Activated T-cell treated with anti-CD3 and anti-CD28 coated beads for 4 hours (primary cell): ENCODE measurements around the gene NEK3.
"Not testable (repeated sequence)": the region's sequence is repeated elsewhere in the genome, so short reads cannot be mapped to it uniquely, and the experiment has no call there.

Source experiments
- DNase-seq: peaks from one replicate; pipeline ENCODE4 v3.0.0-alpha.2; 2020

Gene NEK3

DNA sequence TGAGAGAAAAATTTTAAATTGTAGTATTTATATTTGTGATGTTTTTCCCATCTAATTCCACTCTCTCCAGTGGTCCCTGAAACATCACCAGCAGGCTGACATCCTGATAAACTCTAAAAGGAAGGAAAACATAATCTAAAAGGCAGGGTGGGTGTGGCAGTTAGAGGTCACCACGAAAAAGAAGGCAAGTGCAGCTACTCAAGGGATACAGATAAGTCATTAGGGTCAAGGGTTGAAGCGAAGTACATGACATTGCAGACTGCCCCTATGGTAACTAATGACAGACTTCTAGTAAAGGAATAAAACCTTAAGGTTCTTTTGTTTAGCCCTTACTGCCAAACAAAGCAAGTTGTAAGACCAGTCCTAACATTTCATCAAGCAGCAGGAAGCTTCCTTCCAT, 6.0 kb upstream of the NEK3 start:
- no peak for DNase-seq

DNA sequence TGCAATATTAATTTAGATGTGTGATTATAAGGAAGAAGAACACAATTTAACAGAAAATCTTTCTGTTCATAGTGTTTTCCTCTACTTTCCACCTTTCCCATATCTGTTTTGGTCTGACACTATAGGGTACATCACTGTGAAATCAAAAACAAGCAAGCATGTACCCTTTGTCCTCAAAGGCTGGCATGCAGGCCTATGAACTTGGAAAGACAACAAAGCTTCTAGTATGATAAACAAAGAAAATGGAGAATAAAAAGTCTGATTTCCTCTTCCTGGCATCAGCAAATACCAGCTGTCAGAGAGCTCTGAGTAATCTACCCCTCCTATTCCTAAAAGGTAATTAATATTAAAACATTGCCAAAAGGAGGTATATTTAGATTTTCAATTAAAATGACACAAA, 5.6 kb upstream of the NEK3 start:
- no peak for DNase-seq

DNA sequence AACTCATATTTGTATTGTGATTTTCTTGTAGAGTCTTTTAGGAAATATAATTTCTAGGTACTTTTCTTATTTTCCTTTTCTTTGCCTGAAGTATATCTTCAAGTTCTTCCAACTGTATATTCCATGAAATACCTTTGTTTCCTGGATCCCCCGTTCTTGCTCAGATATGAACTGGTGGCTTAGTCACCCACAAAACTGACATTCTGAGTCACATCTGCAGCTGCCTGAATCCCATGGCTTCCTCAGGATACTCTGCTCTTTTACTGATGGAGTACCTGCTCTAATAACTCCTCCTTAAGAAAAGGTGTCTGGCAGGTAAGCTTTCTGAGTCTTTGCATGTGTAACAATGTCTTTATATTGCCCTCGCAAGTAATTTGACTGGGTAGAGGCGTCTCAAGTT, 4.5 kb upstream of the NEK3 start:
- not testable (repeated sequence) for DNase-seq

DNA sequence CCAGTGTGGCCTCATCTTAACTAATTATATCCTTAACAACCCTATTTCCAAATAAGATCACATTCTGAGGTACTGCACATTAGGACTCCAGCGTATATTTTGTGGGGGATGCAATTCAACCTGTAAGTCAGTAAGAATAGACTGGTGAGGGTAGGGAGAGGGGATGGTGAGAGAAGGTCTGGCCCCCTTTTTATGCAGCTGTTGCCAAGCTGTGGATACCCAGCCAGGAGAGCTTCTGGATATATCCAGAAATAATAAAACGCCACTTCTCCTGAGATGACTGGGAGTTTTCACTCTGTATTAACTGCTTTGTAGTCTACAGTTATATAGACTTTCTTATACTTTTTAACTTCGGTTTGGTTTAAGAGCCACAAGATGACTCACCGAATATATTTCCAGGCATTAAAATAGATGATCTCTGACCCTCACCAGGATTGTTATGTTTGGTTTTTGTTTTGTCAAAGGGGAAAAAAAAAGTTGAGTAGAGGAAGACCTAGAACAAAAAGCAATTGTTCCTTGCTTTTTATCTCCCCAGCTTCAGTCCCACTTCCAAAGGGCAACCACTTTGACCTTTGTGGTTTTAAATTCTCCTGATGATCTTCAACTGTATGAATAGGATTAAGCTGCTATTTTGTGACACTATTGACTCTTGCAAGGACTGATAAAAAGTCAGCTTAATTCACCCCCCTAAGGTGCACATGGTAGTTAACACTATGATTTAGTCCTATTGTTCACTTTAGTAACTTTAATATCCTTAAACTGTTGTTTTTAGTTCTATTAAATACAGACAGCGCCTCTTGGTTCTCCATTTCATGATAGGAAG, 3.1 kb upstream of the NEK3 start:
- DNase-seq, result no peak

DNA sequence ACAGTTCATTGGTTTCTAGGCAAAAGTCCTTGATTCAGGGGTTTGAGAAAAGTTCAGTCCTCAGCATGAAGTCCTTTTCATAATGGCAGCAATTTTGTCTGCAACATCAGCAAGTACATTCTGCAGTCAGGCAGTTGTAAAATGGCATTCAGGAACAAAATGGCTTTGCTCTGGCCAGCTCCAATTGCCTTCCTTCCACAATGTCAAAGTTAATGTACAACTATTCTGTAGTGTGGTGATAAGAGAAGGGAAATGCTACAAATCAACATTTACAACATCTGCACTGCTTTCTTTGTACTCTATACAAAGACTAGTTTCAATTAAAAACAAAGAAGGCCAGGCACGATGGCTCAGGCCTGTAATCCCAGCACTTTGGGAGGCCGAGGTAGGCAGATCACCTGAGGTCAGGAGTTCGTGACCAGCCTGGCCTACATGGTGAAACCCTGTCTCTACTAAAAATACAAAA, 1.8 kb upstream of the NEK3 start:
- DNase-seq, result no peak

DNA sequence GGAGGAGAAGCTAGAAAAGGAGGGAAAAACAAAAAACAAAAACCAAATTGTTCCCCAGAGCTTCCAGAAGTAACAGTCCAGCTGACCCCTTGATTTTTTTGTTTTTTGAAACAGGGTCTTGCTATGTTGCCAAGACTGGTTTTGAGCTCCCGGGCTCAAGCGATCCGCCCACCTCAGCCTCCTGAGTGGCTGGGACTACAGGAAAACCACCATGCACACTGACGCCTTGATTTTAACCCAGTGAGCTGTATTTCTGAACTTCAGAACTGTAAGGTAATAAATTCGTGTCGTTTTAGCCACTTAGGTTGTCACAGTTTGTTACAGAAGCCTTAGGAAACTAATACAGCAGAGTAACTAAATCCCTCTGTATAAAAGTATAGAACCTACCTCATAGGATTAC, 1.1 kb upstream of the NEK3 start:
- no peak for DNase-seq

DNA sequence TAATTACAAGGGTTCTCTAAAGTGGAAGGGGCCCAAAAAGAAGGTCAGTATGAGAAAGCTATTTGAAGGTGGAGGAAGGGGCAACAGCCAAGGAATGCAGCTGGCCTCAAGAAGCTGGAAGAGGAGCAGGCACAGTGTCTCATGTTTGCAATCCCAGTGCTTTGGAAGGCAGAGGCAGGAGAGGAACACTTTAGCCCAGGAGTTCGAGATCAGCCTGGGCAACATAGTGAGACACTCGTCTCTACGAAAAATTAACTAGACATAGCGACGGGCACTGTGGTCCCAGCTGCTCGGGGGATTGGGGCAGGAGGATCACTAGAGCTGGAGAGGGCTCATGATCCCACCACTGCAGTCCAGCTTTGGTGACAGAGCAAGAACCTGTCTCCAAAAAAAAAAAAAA, 656 bp upstream of the NEK3 start:
- DNase-seq, result no peak

DNA sequence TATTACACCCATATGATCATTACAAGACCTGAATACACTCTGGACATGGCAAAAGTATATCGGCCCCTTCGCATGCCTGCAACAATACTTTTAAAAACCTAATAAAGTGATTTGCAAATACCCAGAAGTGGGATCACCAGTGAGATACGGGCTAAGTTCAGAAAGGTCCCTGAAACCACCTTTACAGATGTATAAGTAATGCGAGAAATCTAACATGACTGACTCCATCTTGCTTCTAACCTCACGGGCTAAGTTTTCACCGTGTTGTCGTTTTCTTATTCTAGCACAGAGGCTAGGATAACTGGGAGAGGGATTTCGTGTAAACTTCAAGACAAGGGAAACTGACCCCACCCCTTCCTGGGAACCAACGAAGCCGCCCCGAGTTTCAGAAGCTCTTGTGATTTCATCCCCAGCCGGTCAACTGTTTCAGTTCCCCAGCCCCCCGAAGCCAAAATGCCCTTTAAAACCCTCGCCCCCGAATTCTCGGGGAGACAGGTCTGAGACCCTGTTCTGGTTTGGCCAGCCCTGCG, 703 bp downstream of the NEK3 start:
- DNase-seq, result no peak

DNA sequence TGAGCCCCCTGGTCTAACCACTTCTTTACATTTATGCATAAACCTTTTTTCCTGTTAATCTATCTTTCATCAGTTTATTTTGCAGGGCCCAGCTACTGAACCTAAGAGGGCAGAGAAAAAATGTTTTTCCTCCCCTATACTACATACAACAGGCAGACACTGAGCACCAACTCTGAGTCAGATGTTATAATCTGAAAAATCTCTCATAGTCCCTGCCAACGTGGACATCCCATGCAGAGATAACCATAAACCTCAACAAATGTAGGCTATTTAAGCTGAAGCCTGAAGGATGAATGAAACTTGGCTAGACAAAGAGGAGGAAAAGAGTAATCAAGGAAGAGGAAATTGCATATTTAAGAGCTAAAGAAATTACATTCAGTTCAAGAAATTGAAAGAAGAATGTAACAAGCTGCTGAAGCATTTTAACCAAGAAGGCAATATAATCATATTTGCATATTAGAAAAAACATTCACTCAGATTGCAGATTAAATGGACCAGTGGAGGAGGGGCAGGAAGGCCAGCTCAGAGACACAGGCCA, 2.6 kb downstream of the NEK3 start:
- no peak for DNase-seq

DNA sequence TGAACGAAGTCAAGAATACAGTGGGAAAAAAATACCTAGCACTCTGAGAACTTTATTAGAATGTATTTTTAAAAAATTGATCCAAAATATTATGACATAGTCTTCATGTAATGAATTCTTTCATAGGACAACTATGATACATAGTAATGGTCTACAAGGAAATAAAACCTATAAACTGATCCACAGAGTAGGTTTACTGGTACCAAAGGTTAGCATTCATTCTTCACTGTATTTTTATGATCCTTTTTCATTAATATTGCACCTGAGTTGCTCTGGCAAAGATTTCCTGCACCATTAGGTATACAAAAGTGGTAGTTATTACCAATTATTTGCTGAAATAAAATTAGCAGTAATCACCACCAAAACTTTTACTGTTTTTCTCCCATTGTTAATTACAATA, 4.2 kb downstream of the NEK3 start:
- DNase-seq, result no peak

DNA sequence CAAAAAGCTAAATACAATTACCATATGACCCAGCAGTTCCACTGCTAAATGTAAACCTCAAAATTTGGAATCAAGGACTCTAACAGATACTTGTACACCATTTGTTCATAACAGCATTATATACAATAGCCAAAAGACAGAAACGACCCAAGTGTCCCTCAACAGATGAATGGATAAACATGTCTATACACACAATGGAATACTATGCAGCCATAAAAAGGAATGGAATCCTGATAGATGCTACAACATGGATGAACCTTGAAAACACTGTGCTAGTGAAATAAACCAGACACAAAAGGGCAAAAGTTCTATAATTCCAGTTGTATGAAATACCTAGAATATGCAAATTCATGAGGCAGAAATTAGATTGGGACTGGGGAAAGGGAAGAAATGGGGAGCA, 12.2 kb downstream of the NEK3 start:
- DNase-seq, result no peak

DNA sequence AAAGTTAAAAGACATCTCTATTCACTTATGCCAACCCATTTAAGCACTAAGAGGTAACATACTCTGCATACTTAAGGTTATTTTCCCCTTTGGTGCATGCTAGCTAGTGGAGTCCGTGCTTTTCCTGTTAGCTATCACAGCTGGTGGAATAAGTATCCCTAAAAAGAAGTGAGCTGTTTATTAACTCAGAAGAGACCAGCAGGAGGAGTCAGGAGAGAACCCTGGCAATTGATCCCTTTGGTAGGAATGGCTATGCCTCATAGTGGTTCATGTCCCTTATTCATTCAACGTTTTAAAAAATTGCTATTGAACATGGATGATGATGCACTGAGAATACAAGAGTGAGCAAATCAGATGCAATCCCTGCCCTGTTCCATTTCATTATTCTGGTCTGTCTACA, 18.1 kb downstream of the NEK3 start:
- DNase-seq, result no peak

DNA sequence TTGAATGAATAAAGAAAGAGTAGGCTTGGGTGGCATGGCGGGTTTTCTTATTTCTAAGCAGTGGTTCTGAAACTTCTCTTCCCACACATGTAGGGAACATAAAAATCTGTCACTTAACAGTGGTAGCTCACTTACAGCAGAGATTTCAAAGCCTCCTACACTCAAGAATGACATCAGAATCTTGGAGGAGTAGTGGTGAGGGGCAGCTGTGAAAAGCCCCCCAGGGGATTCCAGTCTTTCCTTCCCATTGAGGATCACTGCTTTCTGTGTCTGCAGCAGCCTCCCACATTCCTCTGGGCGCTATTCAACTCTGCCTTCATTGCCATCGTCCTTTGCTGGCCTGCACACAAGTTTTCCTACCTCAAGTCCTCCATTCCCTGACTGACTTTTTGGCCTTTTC, 21.9 kb downstream of the NEK3 start:
- no peak for DNase-seq

DNA sequence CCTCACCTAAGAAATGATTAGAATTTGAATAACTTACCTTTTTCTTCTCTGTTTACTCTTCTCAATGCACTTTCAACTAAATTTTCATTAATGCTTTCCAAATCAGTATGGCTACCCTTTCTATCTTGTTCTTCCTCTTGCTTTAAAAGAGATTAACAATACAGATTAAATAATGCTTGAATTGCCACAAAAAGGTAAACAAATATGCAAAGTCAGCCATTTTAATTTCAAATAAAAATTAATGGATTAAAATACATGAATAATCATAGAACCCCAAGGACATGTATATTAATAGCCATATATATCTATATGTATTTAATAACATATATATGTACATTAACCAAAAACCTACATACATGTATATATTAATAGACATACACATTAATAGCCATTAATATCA, 22.6 kb downstream of the NEK3 start:
- DNase-seq, result no peak

DNA sequence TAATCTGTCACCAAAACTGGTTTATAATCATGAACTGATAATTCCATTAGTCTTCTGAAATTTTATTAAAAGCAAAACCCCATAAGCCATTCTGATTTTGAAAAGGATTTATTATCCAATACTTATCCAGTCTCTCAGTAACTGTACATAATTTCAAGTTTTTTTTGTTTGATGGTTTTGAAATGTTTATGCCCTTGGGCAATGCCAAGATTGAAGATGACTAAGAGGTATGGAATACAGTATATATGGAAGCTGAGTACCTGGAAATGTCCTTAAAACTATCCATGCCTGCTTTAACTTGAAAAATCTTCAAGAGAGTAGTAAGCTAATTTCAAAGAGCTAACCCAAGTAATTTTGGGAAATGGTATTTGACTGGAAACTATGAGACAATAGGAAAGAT, 28.8 kb downstream of the NEK3 start:
- no peak for DNase-seq

DNA sequence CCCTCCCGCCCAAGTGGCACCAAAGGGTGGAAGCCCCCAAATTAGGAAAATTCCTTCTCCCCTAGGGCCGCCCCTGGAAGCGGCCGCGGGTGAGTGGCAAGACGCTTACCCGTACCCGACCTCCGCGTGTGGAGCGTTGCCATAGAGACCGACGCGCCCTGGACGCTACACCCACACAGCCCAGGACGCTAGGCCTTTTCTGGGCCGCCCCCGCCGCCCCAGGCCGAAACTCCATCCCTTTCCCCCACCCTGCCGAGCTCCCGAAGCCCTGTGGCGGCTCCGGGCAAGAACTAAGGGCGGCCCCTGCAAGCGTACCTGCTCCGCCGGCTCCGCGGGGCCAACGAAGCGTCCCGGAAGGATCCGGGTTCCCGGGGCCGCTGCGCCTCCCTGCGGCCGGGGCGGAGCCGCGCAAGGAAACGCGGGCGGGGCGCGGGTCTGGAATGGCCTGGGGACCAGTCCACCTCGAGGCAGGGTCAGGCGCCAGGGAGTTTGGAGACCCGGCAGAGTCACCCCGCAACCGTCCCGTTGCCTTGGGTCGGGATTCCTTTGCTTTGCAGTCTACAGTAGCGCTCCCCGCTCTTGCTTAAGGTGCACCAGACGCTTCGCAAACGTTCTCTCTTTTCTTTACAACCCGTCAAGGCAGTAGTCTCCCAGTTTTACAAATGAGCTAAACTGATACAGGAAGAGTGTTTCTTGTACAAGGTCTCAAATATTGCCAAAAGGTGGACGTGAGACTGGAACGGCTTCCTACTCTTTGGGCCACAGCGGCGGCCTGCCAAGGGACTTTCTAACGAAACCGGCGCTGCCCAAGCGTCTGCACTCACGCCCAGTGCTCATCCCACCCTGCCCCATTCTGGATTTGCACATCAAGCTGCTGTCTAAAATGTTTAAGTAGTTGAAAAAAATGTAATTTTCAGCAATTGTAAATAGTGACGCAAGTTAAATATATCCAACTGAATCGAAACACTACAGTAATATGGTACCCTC, 30.4 kb downstream of the NEK3 start, which contains the start of gene NEK5:
NEK5 (minus strand) TSS at position 360 of the 987 bp plus-strand sequence. CDS start 1,591 bp downstream, outside the sequence.
- peak; percentile 19 for DNase-seq

DNA sequence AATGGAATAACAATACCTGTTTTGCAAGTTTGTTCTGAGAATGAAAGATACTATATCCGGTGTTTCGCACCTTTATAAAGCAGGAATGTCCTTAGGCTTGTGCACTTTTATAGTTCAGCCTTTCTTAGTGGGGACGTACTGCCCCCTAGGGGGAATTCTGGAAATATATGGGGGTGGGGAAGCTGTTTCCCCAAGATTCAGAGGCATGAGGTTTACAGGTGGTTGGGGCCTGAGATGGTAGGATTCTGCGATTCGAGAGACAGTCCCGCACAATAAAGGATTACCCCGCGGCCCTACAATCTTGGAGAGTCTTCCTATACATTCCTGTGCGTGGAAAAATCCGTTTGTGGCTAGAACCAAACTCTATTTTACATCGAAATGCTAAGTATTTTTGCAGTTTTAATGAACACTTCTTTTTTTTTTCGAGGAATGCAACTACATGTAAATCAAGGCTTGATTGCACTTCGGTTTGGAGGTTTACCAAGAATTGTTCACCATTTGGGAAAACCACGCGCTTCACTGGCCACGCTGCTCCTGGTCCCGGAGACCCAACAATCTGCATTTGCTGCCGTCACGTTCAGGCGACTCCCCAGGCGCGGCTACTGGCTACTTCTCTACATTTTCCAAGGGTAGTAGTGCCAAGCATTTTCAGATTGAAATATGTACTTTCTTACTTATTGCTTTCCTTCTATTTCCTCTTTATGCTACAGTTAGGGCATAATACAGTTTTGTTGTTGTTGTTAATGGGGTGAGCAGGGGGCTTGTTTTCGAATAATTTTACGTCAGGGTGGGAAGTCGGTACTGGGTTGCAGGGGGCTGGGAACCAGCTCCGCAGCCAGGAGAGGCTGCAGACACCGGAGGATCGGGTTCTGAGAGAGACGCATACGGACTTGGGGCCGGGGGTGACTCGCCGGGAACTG, 31.4 kb downstream of the NEK3 start:
- peak; percentile 44 for DNase-seq

DNA sequence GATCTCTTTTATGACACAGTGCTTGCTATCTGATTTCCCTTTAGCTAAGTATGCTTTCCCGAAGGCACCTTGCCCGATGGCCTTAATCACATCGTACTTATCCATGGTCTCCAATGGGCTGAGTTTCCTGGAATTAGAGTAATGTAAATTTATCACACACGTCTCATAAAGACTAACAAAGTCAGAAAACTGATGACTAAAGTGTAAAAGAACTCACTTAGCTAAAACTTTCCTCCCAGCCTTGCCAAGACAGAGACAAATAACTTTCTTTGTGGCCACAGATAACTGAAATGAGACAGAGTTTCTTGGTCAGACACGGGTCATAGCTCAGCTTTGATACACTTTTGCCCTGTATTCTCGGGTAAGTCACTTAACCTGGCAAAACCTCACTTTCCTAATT, 32.0 kb downstream of the NEK3 start:
- no peak for DNase-seq

DNA sequence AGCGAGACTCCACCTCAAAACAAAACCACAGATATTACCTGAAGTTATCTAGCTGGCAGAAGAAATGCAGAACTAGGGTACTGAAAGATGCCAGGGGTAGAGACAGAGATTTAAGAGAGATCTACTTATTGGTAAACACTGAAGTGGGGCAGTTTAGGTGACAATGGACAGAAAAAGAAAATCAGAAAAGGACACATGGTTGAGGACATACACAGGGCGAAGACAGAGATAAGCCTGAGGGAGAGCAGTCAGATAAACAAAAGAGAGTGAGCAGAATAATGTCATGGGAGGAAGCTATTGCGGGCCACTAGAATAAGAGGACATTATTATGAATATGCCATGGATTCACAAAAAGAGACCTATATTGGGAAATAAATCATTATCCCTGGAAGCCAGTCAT, 33.9 kb downstream of the NEK3 start:
- no peak for DNase-seq

DNA sequence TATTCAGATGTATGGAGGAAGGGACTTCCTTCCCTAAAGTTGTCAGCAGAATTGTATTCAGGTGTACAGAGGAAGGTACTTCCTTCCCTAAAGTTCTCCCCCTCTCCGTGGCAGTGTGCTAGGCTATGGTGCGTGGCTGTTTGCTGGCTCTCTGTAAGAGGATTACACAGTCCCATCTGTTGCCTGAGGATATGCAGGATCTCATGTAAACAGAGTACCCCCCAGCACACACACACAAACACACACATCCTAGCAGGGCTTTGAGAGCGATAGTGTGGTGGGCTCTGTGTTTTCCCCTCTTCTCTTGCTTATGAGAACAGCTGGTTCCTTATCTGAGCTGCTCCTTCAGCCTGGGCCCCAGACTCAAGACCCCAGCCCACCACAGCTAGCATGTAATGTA, 40.8 kb downstream of the NEK3 start:
- DNase-seq, result no peak

DNA sequence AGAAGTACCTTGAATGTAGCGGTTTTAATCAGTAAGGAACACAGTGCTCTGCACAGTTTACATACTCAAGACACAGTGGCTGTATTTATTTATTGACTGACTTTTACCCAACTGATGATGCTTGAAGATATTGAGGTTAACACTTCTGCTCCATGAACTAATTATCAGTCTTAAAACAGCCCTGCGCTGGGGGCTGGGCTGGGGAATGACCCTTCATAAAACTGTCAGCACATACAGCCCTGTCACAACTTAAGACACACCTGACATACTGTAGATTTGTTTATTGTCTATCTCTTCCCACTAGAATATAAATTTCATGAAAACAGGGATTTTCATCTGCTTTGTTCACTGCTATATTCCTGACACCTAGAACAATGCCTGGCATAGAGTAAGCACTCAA, 41.3 kb downstream of the NEK3 start:
- no peak for DNase-seq

DNA sequence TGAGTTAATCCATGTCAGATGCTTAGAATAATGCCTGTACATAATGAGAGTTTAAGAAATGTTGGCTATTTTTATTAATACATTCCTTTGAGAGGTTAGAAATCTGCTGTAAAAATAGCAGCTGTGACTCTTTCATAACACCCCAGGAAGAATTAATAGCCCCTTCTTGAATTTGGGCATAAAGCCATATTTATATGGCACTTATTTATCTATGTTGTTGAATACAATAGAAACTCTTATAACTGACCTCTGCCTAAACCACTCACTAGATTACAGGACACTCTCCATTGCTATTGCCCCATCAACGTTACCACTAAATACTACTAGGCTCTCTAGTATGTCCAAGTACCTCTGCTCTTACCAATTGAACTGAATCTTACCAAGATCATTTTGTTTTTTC, 46.8 kb downstream of the NEK3 start:
- DNase-seq, result no peak
